Endodermal cell (in vitro differentiated cells): ENCODE measurements around the gene SLC35E3. TPM values are rescaled to one million over a fixed set of nuclear protein-coding genes. Genes with fewer than 3 reads are reported as not detected.
"Not testable (repeated sequence)": the region's sequence is repeated elsewhere in the genome, so short reads cannot be mapped to it uniquely, and the experiment has no call there.

Source experiments
- DNase-seq: peaks from one replicate; pipeline ENCODE4 v3.0.0-alpha.2; 2017
- H3K27ac ChIP-seq: 2 replicates; pipeline ENCODE4 v1.5.1; 2013; ENCODE audit warnings: mild to moderate bottlenecking, low read depth, low read length, moderate library complexity
- H3K27me3 ChIP-seq: 2 replicates; pipeline ENCODE4 v1.6.1; 2013; ENCODE audit warnings: mild to moderate bottlenecking, low read length, moderate library complexity; ENCODE audit not compliant: insufficient read depth, control insufficient read depth, poor library complexity, severe bottlenecking
- H3K36me3 ChIP-seq: 2 replicates; pipeline ENCODE4 v1.7.0; 2013; ENCODE audit warnings: mild to moderate bottlenecking, low read length, moderate library complexity; ENCODE audit not compliant: control insufficient read depth, insufficient read depth
- H3K4me1 ChIP-seq: one replicate; pipeline ENCODE4 v1.7.0; 2013; ENCODE audit warnings: low read length; ENCODE audit not compliant: control insufficient read depth, insufficient read depth
- H3K4me3 ChIP-seq: 2 replicates; pipeline ENCODE4 v1.5.1; 2013; ENCODE audit warnings: mild to moderate bottlenecking, low read length, moderate library complexity
- H3K9ac ChIP-seq: 2 replicates; pipeline ENCODE4 v1.6.1; 2013; ENCODE audit warnings: mild to moderate bottlenecking, low read length, moderate library complexity; ENCODE audit not compliant: poor library complexity, severe bottlenecking; ENCODE audit errors: extremely low read depth
- H3K9me3 ChIP-seq: 2 replicates; pipeline ENCODE4 v1.6.1; 2013; ENCODE audit warnings: mild to moderate bottlenecking, low read length, moderate library complexity; ENCODE audit not compliant: control insufficient read depth
- H3K27ac Mint-ChIP-seq: 2 replicates; pipeline ENCODE4 v1.8.0; 2020; ENCODE audit warnings: mixed read lengths
- H3K27me3 Mint-ChIP-seq: 2 replicates; pipeline ENCODE4 v1.8.0; 2021; ENCODE audit warnings: mild to moderate bottlenecking, mixed read lengths; ENCODE audit not compliant: insufficient read depth
- H3K36me3 Mint-ChIP-seq: 2 replicates; pipeline ENCODE4 v1.8.0; 2020; ENCODE audit warnings: low read depth, mixed read lengths
- H3K4me1 Mint-ChIP-seq: 2 replicates; pipeline ENCODE4 v1.8.0; 2020; ENCODE audit warnings: mixed read lengths
- H3K4me3 Mint-ChIP-seq: 2 replicates; pipeline ENCODE4 v1.8.0; 2020; ENCODE audit warnings: mild to moderate bottlenecking, moderate library complexity, mixed read lengths
- H3K9me3 Mint-ChIP-seq: 2 replicates; pipeline ENCODE4 v1.8.0; 2020; ENCODE audit warnings: mild to moderate bottlenecking, mixed read lengths
- WGBS, 2 experiments: methylation state at CpG; one replicate each; pipeline versions ENCODE4 v1.1.5 to v1.1.7; 2013; ENCODE audit warnings: missing lambda C conversion rate in 2 of 2, mixed read lengths in 1 of 2; ENCODE audit not compliant: insufficient coverage in 1 of 2, insufficient read length in 1 of 2; 5-methylcytosine and 5-hydroxymethylcytosine counted together
- total RNA-seq, 2 donors: library from RNA; stranded (reverse); fragmentation: NEBNext Ultra II Directional in 1 of 2; extraction: Animal tissue kit (Norgen Biotek cat#: 25700) in 1 of 2; gene quantifications; 2 replicates in 1 of 2; 3 replicates in 1 of 2; pipeline ENCODE4 v1.2.1, GENCODE V29; 2021
- TF ChIP-seq, protein P1 (sequence below): fragments of 200-600 bp; sonication (generic); conservative IDR thresholded peaks from 2 replicates; pipeline ENCODE4 v1.5.0; 2021; ENCODE audit warnings: antibody characterized with exemption, mild to moderate bottlenecking

The SLC35E3 gene
- total RNA-seq, 2 donors from 2014 or later, result 12.6 to 12.7 TPM

GRCh38 chr12:68808388-68809189 lies 62.6 kb downstream of the SLC35E3 start:
- DNase-seq, result peak; percentile 97
- H3K27ac ChIP-seq, result peak overlapping the region; percentile 98
- TF ChIP-seq, protein P1, sequence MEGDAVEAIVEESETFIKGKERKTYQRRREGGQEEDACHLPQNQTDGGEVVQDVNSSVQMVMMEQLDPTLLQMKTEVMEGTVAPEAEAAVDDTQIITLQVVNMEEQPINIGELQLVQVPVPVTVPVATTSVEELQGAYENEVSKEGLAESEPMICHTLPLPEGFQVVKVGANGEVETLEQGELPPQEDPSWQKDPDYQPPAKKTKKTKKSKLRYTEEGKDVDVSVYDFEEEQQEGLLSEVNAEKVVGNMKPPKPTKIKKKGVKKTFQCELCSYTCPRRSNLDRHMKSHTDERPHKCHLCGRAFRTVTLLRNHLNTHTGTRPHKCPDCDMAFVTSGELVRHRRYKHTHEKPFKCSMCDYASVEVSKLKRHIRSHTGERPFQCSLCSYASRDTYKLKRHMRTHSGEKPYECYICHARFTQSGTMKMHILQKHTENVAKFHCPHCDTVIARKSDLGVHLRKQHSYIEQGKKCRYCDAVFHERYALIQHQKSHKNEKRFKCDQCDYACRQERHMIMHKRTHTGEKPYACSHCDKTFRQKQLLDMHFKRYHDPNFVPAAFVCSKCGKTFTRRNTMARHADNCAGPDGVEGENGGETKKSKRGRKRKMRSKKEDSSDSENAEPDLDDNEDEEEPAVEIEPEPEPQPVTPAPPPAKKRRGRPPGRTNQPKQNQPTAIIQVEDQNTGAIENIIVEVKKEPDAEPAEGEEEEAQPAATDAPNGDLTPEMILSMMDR, result no peak
- peak overlapping the region; percentile 97 for H3K4me3 ChIP-seq
- WGBS, 2 experiments, result 0 to 2% methylated on average over 22 to 60 of the region's 61 CpGs
- H3K4me1 Mint-ChIP-seq, result peaks cover 31% of the 10 kb centered on the region
- H3K27me3 ChIP-seq, result no peaks in the 10 kb centered on the region
- no peaks in the 10 kb centered on the region for H3K27me3 Mint-ChIP-seq
- no peaks in the 10 kb centered on the region for H3K9me3 Mint-ChIP-seq
- H3K9ac ChIP-seq, result peak overlapping the region; percentile 97
- peak overlapping the region; percentile 99 for H3K27ac Mint-ChIP-seq
- peaks cover 38% of the 10 kb centered on the region for H3K36me3 Mint-ChIP-seq
- no peaks in the 10 kb centered on the region for H3K9me3 ChIP-seq
- H3K4me3 Mint-ChIP-seq, result peak overlapping the region; percentile 95
- H3K36me3 ChIP-seq, result peaks cover 34% of the 10 kb centered on the region
- peaks cover 3% of the 10 kb centered on the region for H3K4me1 ChIP-seq

DNA sequence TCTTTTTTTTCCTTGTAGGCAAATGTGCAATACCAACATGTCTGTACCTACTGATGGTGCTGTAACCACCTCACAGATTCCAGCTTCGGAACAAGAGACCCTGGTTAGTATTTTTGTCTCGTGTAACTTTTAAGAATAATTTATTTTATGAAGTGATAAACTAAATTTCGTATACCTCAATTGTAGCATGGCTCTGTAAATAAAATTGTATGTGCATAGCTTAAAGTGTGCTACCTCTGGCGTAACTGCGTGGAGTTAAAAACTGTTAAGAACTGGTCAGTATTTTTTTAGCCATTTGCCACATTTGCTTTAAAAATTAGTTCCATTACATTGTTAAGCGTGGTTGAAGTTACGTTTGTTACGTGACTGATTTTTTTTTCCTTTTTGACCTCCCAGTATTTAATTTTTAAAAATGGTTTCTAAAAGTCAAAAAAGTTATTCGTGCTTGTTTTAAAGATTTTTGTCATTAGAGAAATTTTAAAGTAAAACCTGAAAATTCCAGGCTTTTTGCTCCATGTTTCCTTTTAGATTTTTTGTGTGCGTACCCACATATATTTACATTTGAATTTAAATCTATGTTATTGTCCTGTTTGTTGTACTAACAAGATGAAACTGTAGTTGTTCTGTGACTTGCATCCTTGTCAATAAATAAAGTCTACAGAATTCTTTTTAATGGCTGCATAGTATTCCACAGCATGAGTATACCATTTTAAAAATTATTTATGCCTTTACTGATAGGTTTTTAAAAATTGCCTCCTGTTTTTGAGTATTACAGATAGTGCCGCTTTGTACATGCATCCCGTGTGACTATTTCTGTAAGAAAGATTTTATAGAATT lies 63.4 kb downstream of the SLC35E3 start:
- Mint-ChIP-seq H3K4me3 (peak overlapping the region; percentile 95), H3K27ac (peak overlapping the region; percentile 99), H3K36me3 (peaks cover 39% of the 10 kb centered on the region), H3K9me3 (no peaks in the 10 kb centered on the region), H3K27me3 (no peaks in the 10 kb centered on the region), H3K4me1 (peaks cover 27% of the 10 kb centered on the region)
- Histone ChIP-seq H3K4me1 (peaks cover 3% of the 10 kb centered on the region), H3K9me3 (no peaks in the 10 kb centered on the region), H3K9ac (peak overlapping the region; percentile 97), H3K4me3 (peak overlapping the region; percentile 97), H3K36me3 (peaks cover 42% of the 10 kb centered on the region), H3K27ac (peak overlapping the region; percentile 98), H3K27me3 (no peaks in the 10 kb centered on the region)
- TF ChIP-seq, protein P1, result no peak
- WGBS, 2 experiments, result 72 to 80% methylated on average over 10 to 11 of the region's 12 CpGs
- no peak for DNase-seq

GRCh38 chr12:68810027-68810389 lies 64.0 kb downstream of the SLC35E3 start:
- peak overlapping the region; percentile 95 for H3K4me3 Mint-ChIP-seq
- peaks cover 22% of the 10 kb centered on the region for H3K4me1 Mint-ChIP-seq
- peaks cover 43% of the 10 kb centered on the region for H3K36me3 Mint-ChIP-seq
- not testable (repeated sequence) for H3K27me3 Mint-ChIP-seq, H3K9me3 ChIP-seq, H3K4me1 ChIP-seq, H3K9me3 Mint-ChIP-seq, H3K27ac ChIP-seq, H3K27me3 ChIP-seq, DNase-seq, H3K27ac Mint-ChIP-seq
- H3K9ac ChIP-seq, result peak overlapping the region; percentile 97
- peaks cover 48% of the 10 kb centered on the region for H3K36me3 ChIP-seq
- WGBS, 2 experiments, result 96 to 97% methylated on average over 9 to 13 of the region's 13 CpGs
- H3K4me3 ChIP-seq, result peak overlapping the region; percentile 97

- H3K27ac ChIP-seq, H3K27me3 ChIP-seq, H3K4me1 ChIP-seq, DNase-seq, H3K4me1 Mint-ChIP-seq, H3K27ac Mint-ChIP-seq, H3K9ac ChIP-seq, H3K27me3 Mint-ChIP-seq, H3K9me3 ChIP-seq, H3K4me3 Mint-ChIP-seq, H3K9me3 Mint-ChIP-seq: not testable (repeated sequence)
- 94 to 96% methylated on average over 5 to 6 of the region's 6 CpGs for WGBS, 2 experiments
- H3K36me3 Mint-ChIP-seq, result peaks cover 52% of the 10 kb centered on the region
- peaks cover 64% of the 10 kb centered on the region for H3K36me3 ChIP-seq
- H3K4me3 ChIP-seq, result peak overlapping the region; percentile 66
These were observed 65.6 kb downstream of the SLC35E3 start for GRCh38 chr12:68811573-68811972.
